NT2/D1 (cell line): Measurements from ENCODE around the gene DMAC2.

Source experiments
- YY1 ChIP-seq: IDR thresholded peaks from 2 replicates; pipeline ENCODE4 v1.6.1; 2011; ENCODE audit not compliant: insufficient read length, insufficient read depth
- ZNF274 ChIP-seq: IDR thresholded peaks from 2 replicates; pipeline ENCODE4 v1.6.1; 2011; ENCODE audit warnings: mild to moderate bottlenecking, low read depth, low read length

GRCh38 chr19:41439441-41440222, at the start of gene DMAC2:
- TF ChIP-seq ZNF274 = no peak
- TF ChIP-seq YY1 = peak; percentile 90
